ENCODE measurements around the gene MYZAP.

Gene MYZAP

DNA sequence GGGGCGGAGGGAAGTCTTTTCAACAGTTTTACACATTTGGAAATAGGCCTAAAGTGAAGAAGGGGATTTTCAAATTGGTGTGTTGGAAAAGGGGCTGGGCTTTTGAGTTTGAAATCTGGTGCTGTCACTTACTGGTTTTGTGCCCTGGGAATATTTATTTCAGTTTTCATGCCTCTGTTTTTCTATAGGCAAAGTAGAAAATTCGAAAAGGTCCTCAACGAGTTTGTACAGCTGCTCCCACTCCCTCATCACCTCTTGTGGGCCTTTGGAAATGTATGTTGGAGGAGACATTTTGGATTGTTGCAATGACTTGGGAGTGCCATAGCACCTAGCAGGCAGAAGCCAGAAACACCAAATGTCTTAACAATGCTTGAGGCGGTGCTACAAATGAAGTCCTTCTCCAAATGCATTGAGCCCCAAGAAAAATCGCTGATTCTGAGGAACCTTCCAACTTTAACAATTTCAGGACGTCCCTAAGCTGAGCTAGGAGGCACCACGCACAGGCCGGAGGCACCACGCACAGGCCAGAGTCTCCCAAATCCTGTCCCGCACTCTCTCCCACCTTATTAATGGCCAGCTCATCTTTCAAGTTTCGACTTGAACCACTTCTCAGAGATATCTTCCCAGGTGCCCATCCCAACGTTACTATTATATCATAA is 114.2 kb downstream of the MYZAP start:
- DNase-seq: no peak

DNA sequence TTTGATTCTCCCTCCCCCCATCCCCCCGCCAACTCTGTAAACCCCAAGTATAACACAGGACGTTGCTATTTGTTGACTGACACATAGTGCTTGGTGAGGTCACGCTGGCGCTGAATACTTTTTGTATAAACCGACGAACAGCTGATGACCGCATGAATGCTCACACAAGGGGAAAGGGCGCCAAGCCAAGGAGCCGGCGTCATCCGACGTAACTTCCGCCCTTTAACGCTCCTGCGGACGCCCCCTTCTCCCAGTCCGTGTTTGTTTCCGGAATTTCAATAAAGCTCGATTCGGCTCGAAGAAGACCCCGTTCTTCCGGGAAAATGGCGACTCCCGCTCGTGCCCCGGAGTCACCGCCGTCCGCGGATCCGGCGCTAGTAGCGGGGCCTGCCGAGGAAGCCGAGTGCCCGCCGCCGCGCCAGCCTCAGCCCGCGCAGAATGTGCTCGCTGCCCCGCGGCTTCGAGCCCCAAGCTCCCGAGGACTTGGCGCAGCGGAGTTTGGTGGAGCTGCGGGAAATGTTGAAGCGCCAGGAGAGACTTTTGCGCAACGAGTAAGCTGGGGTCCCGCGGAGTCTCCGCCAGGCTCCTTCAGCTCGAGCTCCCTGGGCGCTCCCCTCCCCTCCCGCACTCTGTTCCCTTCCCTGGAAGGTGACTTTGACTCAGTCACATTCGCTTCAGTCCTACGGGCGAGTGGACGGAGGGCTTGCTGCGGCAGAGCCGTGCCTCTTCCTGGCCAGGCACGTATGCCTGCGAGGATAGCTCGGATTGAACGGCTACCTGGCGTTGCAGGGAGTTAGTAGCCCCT is 114.9 kb downstream of the MYZAP start, which contains the start of gene POLR2M:
POLR2M (plus strand) TSS at position 310 of the 805 bp plus-strand sequence; CDS start at position 439, 129 bp downstream.
- peak; percentile 84 for DNase-seq

DNA sequence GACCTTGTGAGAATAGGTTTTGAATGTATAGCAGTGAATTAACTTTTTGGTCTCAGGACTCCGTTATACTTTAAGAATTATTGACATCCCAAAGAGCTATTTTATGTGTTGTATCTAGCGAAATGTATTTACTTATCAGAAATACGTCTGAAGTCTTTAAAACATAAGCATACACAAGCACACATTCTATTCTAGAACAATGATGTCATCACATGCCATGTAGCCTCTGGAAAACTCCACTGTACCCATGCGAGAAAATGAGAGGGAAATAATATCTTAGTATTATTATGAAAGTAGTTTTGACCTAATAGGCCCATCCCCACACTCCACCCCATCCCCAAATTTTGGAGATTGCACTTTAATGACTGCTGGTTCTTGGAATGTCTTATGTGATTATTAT is 116.3 kb downstream of the MYZAP start:
- no peak for DNase-seq

DNA sequence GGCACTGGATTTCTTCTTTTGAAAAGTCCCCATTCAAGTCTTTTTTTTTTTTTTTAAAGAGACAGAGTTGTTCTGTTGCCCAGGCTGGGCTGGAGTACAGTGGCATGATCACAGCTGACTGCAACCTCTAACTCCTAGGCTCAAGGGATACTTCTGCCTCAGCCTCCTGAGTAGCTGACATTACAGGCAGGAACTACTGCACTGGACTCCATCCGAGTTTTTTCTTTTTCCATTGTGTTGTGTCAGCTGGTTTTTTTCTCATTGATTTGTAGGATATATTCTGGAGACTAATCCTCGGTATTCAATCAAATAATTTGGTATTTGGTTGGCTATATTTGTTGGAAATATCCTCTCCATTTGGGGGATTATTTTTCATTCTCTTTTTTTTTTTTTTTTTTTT is 126.6 kb downstream of the MYZAP start:
- no peak for DNase-seq

DNA sequence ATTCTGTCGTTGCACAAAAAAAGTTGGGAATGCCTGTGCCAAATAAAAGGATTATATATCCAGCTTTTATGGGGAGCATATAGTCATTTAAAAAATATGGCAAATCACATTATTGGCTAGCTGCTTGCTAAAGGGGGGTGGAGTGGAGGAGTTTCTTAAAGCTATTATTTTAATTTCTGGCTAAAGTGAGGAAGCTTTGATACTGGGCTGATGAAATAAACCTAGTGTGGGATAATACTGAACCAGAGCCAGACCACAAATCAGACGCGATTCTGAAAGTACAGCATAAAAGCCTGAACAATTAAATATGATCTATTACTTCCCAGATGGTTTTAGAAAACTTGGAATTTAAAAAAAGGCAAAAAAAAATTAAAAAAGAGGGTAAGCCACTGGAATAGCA is 129.2 kb downstream of the MYZAP start:
- no peak for DNase-seq

DNA sequence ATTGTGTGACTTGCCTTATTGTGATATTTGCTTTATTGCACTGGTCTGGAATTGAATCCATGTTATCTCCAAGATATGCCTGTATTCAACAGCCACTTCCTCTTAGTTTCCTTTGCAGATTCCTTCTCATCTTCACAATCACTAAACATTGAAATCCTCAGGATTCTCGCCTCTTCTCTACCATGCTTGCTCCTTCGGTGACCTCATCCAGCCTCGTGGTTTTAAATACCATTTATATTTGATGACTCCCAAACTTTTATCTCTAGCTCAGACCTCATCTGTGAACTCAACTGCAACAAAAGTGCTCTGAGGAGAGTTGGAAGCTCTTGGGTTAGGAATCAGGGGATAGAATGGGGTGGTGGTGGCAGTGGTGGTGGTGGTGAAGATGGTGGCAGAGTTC is 134.7 kb downstream of the MYZAP start:
- DNase-seq: no peak

DNA sequence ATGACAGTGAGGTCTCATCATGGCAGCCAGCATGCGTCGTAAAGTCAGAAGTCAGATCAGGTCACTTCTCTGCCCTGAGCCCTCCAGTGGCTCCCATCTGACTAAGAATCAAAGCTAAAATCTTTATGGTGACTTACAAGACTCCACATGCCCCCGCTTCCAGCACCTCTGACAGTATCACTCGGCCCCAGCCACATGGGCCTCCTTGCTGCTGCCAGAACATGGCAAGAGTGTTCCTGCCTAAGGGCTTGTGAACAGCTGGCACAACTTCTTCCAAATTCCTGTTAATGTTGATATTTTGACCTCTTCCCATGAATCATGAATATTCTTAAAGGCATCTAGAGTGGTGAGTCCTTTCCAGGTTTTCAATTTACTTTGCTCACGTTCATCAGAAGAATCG is 135.3 kb downstream of the MYZAP start:
- DNase-seq: no peak

DNA sequence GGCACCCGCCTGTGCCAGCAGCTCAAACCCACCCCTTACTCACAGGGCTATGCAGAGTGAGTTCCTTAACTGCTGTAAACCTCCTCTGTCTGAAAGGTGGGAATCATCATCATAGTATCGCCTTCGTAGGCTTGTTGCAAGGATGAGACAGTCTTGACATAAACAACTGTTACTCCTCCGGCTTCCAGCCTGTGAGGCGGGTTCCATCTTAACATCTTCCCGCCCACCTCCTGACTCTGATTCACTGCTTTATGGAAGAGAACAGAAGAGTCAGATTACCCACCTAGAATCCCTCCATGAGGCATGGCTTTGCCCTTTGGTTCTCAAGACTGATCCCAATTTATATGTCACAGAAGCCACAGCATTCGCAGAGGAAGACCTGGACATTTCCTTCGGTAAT is 136.7 kb downstream of the MYZAP start:
- no peak for DNase-seq

DNA sequence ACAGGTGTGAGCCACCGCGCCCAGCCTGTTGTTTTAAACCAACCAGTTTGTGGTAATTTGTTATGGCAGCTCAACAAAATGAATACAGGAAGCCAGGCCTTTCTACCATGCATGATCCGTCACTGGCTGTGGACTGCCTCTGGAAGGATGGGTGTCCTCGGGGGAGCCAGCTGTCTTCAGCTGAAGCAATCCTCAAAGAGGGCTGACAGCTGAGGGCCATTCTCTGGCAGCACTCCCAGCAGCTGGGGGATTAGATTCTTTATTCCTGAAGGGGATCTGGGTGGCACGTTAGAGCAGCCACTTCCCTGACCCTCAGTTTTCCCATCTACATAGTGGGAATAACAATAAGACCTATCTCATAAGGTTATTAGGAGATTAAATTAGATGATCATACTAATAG is 139.2 kb downstream of the MYZAP start:
- DNase-seq: no peak

DNA sequence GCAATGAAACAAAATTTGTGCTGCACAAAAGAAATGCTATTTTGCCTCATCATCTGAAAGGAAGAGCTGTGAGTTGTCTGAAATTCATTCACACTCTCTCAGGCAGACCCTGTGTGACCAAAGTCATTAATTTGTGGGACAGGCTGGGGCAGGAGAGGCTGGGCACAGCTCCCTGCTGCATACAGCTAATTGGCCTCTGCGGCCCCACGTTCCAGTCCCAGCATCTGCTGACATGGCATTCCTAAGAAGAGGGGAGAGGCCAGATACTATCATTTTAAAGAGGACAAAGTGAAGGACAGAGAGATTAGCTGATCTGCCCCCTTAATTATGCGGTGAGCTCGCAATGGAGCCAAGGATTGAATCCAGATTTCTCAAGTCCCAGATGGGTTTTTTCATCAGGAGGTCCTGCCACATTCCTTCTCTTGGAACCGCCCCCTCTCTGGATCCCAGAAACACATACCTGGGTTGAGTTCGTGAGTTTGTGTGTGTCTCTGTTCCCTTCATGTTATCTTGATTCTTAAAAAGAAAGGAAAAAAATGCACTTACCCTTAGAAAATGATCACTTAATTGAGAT is 139.9 kb downstream of the MYZAP start:
- no peak for DNase-seq

DNA sequence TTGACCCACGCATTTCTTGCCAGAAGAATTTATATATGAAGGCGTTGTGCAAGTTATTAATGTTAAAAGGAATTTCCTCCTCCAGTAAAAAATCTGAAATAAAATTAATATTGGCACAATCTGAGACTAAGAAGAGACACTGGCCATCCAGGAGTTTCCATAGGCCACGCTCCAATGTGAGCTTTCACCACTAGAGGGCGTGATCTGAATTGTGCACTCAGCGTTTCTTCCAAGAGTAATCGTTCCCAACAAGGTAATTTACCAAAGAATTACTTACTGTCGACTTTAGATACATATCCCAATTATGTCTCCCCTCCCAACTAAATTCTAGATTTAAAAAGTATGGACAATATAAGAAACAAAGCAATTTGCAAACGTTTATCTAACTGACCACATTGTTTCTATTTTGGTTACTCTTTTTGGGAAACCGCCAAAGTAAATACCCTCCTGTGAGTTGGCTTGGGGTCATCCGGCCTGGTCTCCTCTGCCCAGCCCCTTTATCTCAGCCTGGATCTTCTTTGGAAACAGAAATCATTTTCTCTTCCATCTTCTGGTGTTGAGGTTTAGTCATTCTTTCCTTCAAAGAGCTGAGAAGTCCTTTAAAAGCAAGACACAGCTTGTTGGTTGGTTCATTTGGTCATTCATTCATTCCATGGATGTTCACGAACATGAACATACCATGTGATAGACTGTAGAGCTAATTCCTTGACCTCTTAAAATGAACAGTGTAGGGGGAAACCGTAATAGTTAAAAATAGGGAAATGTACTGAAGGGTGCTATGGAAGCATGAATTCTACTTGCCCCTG is 141.0 kb downstream of the MYZAP start:
- DNase-seq: no peak

DNA sequence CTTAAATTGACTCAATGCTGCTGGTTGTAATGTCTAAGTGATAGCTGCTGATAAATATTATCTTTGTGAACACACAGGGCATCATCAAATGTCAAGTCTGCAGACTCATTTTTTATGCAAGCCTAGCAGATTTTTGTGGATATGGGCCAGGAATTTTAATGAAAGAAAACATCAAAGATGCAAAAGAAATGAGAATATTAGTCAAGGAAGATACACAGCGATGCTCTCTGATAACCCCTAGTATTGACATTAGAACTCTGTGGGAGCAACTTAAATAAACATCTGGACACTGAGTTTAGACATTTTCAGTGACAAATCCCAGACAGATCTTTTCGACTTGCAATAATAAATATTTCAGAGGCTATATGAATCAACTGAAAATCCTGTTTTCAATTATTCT is 143.2 kb downstream of the MYZAP start:
- no peak for DNase-seq

All from DMS 273 treated with DMSO at 0.1 percent for 48 hours (cell line).